HepG2 (cell line): Measurements from ENCODE around the gene NDUFB5. TPM values are rescaled to one million over a fixed set of nuclear protein-coding genes. Genes with fewer than 3 reads are reported as not detected.
A peak's percentile ranks its signal among the peaks of the same experiment; 100 is the strongest.

Experiments
- AGO2 ChIP-seq: fragments of 200-400 bp; formaldehyde crosslinking; optimal IDR thresholded peaks from 2 replicates; pipeline ENCODE3; 2017; ENCODE audit warnings: mild to moderate bottlenecking, low read depth, low read length, moderate library complexity
- BCLAF1 ChIP-seq: fragments of 450-650 bp; IDR thresholded peaks from 2 replicates; pipeline ENCODE4 v1.6.1; 2017; ENCODE audit warnings: mild to moderate bottlenecking
- BRF2 ChIP-seq: sonication (generic); formaldehyde crosslinking; IDR thresholded peaks from 2 replicates; pipeline ENCODE4 v1.8.1; 2022; ENCODE audit warnings: mild to moderate bottlenecking, missing genetic modification reagents
- EEA1 ChIP-seq: sonication (generic); formaldehyde crosslinking; IDR thresholded peaks from 2 replicates; pipeline ENCODE4 v1.5.1; 2020; ENCODE audit warnings: mild to moderate bottlenecking, missing genetic modification reagents, borderline replicate concordance
- FOXP1 ChIP-seq, 2 experiments: fragments of 450-650 bp in 1 of 2; IDR thresholded peaks; 2 replicates each; pipeline ENCODE4 v1.6.1; 2017 to 2018; ENCODE audit warnings: antibody characterized with exemption in 1 of 2
- FUBP1 ChIP-seq: sonication (generic); formaldehyde crosslinking; IDR thresholded peaks from 2 replicates; pipeline ENCODE4 v1.5.1; 2020; ENCODE audit warnings: missing genetic modification reagents, mild to moderate bottlenecking, borderline replicate concordance
- REPIN1 ChIP-seq: sonication (generic); formaldehyde crosslinking; IDR thresholded peaks from 2 replicates; pipeline ENCODE4 v1.8.0; 2022; ENCODE audit warnings: missing genetic modification reagents, low read depth, mild to moderate bottlenecking, borderline replicate concordance
- SAFB2 ChIP-seq: sonication (generic); formaldehyde crosslinking; IDR thresholded peaks from 2 replicates; pipeline ENCODE4 v1.5.1; 2020; ENCODE audit warnings: missing genetic modification reagents, low read depth, mild to moderate bottlenecking, borderline replicate concordance
- SUZ12 ChIP-seq: fragments of 150-350 bp; IDR thresholded peaks from 2 replicates; pipeline ENCODE4 v1.6.1; 2014; ENCODE audit warnings: low read depth, low read length
- YEATS2 ChIP-seq: sonication (generic); formaldehyde crosslinking; IDR thresholded peaks from 2 replicates; pipeline ENCODE4 v1.4.0; 2020; ENCODE audit warnings: missing genetic modification reagents, borderline replicate concordance
- ZBED4 ChIP-seq: sonication (generic); formaldehyde crosslinking; IDR thresholded peaks from 2 replicates; pipeline ENCODE4 v1.4.0; 2020; ENCODE audit warnings: missing genetic modification reagents, borderline replicate concordance
- ZFYVE20 ChIP-seq: sonication (generic); formaldehyde crosslinking; IDR thresholded peaks from 2 replicates; pipeline ENCODE4 v1.8.0; 2023; ENCODE audit warnings: low read depth, mild to moderate bottlenecking, moderate library complexity, missing genetic modification reagents, borderline replicate concordance
- ZNF672 ChIP-seq: sonication (generic); formaldehyde crosslinking; IDR thresholded peaks from 2 replicates; pipeline ENCODE4 v1.8.1; 2022; ENCODE audit warnings: missing genetic modification reagents
- ZNF777 ChIP-seq: sonication (generic); formaldehyde crosslinking; IDR thresholded peaks from 2 replicates; pipeline ENCODE4 v1.4.0; 2020; ENCODE audit warnings: missing genetic modification reagents
- polyA plus RNA-seq, 8 experiments: library from polyadenylated mRNA; depleted of rRNA in 3 of 8; stranded (reverse) in 7 of 8; unstranded in 1 of 8; fragments of >200 nt; fragmentation: Illumina TruSeq in 4 of 8; extraction: Trizol in 4 of 8; gene quantifications; 2 replicates each; pipeline versions ENCODE4 v1.2.1 to v1.2.3, GENCODE V29; 2011 to 2016; ENCODE audit warnings: low read depth in 4 of 8, missing spikeins in 1 of 8, mixed read lengths in 1 of 8; ENCODE audit not compliant: insufficient read depth in 1 of 8
- total RNA-seq, 5 experiments: library from RNA; depleted of rRNA; stranded (reverse); fragments of >200 nt; fragmentation: Illumina TruSeq; extraction: Trizol; gene quantifications; 2 replicates each; pipeline ENCODE4 v1.2.3, GENCODE V29; 2016; ENCODE audit warnings: low read depth in 1 of 5
- TF ChIP-seq, protein P1 (sequence below): sonication (generic); formaldehyde crosslinking; IDR thresholded peaks from 2 replicates; pipeline ENCODE4 v1.5.0; 2020; ENCODE audit warnings: missing genetic modification reagents, mild to moderate bottlenecking, borderline replicate concordance
- TF ChIP-seq, protein P2 (sequence below): sonication (generic); formaldehyde crosslinking; IDR thresholded peaks from 2 replicates; pipeline ENCODE4 v1.4.0; 2020; ENCODE audit warnings: mild to moderate bottlenecking, low read depth, missing genetic modification reagents

Gene NDUFB5
- total and polyA plus RNA-seq, 2 of the 13 experiments (the other 11 are each of a cell fraction or from before 2014, with no cell fraction given) = 43.3 to 120 TPM

DNA sequence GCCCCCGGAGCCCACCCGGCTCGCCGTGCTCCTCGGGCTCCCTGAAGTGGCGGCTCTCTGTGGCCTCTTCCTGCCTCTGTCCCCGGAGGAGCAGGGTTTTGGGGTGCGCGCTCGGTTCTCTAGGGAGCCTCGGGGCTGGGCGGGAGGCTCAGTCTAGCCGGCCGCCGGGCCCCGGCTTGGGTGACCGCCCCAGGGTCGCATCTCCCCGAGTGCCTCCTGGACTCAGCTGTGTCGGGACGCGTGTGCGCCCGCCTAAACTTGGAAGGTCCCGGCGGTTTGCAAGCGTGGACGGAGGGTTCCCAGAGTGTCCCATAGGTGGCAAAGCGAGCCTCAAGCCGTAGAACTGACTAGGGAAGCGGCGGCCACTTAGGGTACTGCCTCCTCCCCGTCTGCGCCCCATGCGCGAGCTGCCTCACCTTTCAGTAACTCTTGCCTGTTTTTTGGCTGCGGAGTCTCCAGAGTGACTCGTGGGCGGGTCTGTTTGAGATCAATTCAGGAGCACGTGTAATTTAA lies 41.3 kb upstream of the NDUFB5 start (continued):
- TF ChIP-seq BCLAF1 = no peak
- TF ChIP-seq REPIN1 = 0 out of 2 replicates have a peak, but pooled peaks have one; percentile 17
- peak; percentile 73 for TF ChIP-seq AGO2
- TF ChIP-seq SAFB2 (CRISPR knock-in tag) = no peak
- no peak for TF ChIP-seq FOXP1 (IDR thresholded peaks at IDR 0.05)
- no peak for TF ChIP-seq FOXP1 (CRISPR knock-in tag; IDR thresholded peaks at IDR 0.05)
- TF ChIP-seq YEATS2 (CRISPR knock-in tag) = no peak
- TF ChIP-seq ZFYVE20 (CRISPR knock-in tag) = no peak
- TF ChIP-seq ZNF777 = 0 out of 2 replicates have a peak, but pooled peaks have one; percentile 15
- no peak for TF ChIP-seq ZBED4 (CRISPR knock-in tag)
- no peak for TF ChIP-seq FUBP1 (CRISPR knock-in tag)
- TF ChIP-seq BRF2 = no peak
- TF ChIP-seq SUZ12 = no peak
- TF ChIP-seq ZNF672 (CRISPR knock-in tag) = no peak
- no peak for TF ChIP-seq EEA1
- TF ChIP-seq, protein P1, sequence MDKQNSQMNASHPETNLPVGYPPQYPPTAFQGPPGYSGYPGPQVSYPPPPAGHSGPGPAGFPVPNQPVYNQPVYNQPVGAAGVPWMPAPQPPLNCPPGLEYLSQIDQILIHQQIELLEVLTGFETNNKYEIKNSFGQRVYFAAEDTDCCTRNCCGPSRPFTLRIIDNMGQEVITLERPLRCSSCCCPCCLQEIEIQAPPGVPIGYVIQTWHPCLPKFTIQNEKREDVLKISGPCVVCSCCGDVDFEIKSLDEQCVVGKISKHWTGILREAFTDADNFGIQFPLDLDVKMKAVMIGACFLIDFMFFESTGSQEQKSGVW (CRISPR knock-in tag) = no peak
- TF ChIP-seq, protein P2, sequence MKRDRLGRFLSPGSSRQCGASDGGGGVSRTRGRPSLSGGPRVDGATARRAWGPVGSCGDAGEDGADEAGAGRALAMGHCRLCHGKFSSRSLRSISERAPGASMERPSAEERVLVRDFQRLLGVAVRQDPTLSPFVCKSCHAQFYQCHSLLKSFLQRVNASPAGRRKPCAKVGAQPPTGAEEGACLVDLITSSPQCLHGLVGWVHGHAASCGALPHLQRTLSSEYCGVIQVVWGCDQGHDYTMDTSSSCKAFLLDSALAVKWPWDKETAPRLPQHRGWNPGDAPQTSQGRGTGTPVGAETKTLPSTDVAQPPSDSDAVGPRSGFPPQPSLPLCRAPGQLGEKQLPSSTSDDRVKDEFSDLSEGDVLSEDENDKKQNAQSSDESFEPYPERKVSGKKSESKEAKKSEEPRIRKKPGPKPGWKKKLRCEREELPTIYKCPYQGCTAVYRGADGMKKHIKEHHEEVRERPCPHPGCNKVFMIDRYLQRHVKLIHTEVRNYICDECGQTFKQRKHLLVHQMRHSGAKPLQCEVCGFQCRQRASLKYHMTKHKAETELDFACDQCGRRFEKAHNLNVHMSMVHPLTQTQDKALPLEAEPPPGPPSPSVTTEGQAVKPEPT (CRISPR knock-in tag) = no peak
